K562 (cell line): ENCODE data around the gene HSPA4L. TPM values are rescaled to one million over a fixed set of nuclear protein-coding genes. Genes with fewer than 3 reads are reported as not detected.

Source experiments
- ATAC-seq: fragments of 200-7000 bp; cut with Tn5 transposase; 3 replicates; pipeline ENCODE4 v1.9.1; 2020; ENCODE audit warnings: moderate library complexity
- BruUV-seq: library from RNA; stranded (reverse); fragments of 400-500 nt; replicated peaks from 2 replicates; lab custom pipeline; 2021; lab: Mats Ljungman, UMichigan
- CTCF ChIA-PET: fragments of 300-600 bp; formaldehyde crosslinking; extraction: SDS; loops from one replicate; lab custom pipeline; 2021; ENCODE audit warnings: low intra/inter-chr PET ratio; lab: Yijun Ruan, JAX
- POLR2A ChIA-PET: fragments of 300-600, 350-650 bp; sonication (Branson Sonifier 250); formaldehyde crosslinking; extraction: SDS; loops from one replicate; lab custom pipeline; 2021; ENCODE audit warnings: antibody characterized with exemption, inconsistent platforms; lab: Yijun Ruan, JAX
- DNase-seq, 4 experiments: peaks; one replicate each; pipeline versions ENCODE4 v3.0.0 to v3.0.0-alpha.2; 2011 to 2018; ENCODE audit warnings: low spot score in 3 of 4, mixed read lengths in 3 of 4; ENCODE audit errors: extremely low read depth in 1 of 4
- FAIRE-seq: peaks from 2 replicates; lab custom pipeline; 2011; peaks lifted over from hg19 to GRCh38; lab: Jason Lieb, UNC
- H2AFZ ChIP-seq: 2 replicates; pipeline ENCODE4 v1.6.0; 2011; ENCODE audit warnings: low read depth, low read length, control low read depth, inconsistent platforms
- H3K27ac ChIP-seq: fragments of 200-600 bp; 3 replicates; pipeline ENCODE4 v1.8.0; 2011; ENCODE audit warnings: low read depth, mild to moderate bottlenecking, control low read depth, inconsistent platforms, low read length, moderate library complexity, mixed read lengths; ENCODE audit errors: extremely low read depth
- H3K27me3 ChIP-seq, 2 experiments: fragments of 300-600 bp in 1 of 2; 2 replicates in 1 of 2; 3 replicates in 1 of 2; pipeline versions ENCODE4 v1.6.0 to v1.8.0; 2011; ENCODE audit warnings: inconsistent platforms in 2 of 2, low read length in 2 of 2, mild to moderate bottlenecking in 1 of 2, mixed read lengths in 1 of 2, moderate library complexity in 1 of 2; ENCODE audit not compliant: control insufficient read depth in 2 of 2, insufficient read depth in 2 of 2
- H3K36me3 ChIP-seq: fragments of 300-600 bp; 3 replicates; pipeline ENCODE4 v1.8.0; 2011; ENCODE audit warnings: mild to moderate bottlenecking, low read length, inconsistent platforms; ENCODE audit not compliant: control insufficient read depth, insufficient read depth
- H3K4me1 ChIP-seq, 2 experiments: fragments of 200-600 bp in 1 of 2; replicated peaks in 1 of 2; 2 replicates in 1 of 2; 3 replicates in 1 of 2; pipeline versions ENCODE4 v1.5.1 to v1.8.0; 2011; ENCODE audit warnings: inconsistent platforms in 2 of 2, low read length in 2 of 2, mild to moderate bottlenecking in 1 of 2, mixed read lengths in 1 of 2, moderate library complexity in 1 of 2; ENCODE audit not compliant: control insufficient read depth in 2 of 2, insufficient read depth in 2 of 2
- H3K4me2 ChIP-seq: 2 replicates; pipeline ENCODE4 v1.6.1; 2011; ENCODE audit warnings: low read length, control low read depth, inconsistent platforms, mixed read lengths; ENCODE audit not compliant: insufficient read depth
- H3K4me3 ChIP-seq: fragments of 200-600 bp; sonication (generic), shearing (Covaris generic); 2 replicates; pipeline ENCODE4 v1.5.1; 2016; ENCODE audit warnings: control low read depth, inconsistent platforms
- H3K79me2 ChIP-seq: fragments of 200-600 bp; 3 replicates; pipeline ENCODE4 v1.8.0; 2011; ENCODE audit warnings: low read length, inconsistent platforms; ENCODE audit not compliant: control insufficient read depth, insufficient read depth
- H3K9ac ChIP-seq, 2 experiments: 2 replicates each; pipeline versions ENCODE4 v1.6.0 to v1.6.1; 2011; ENCODE audit warnings: low read depth in 2 of 2, low read length in 2 of 2, control low read depth in 1 of 2, inconsistent platforms in 1 of 2, mild to moderate bottlenecking in 1 of 2, mixed read lengths in 1 of 2; ENCODE audit not compliant: insufficient read depth in 1 of 2
- H3K9me1 ChIP-seq: one replicate; pipeline ENCODE4 v1.6.0; 2011; ENCODE audit warnings: inconsistent platforms, mild to moderate bottlenecking, low read length, moderate library complexity; ENCODE audit not compliant: control insufficient read depth, insufficient read depth
- H3K9me3 ChIP-seq: replicated peaks from 2 replicates; pipeline ENCODE4 v1.5.1; 2011; ENCODE audit warnings: low read depth, low read length, inconsistent platforms; ENCODE audit not compliant: control insufficient read depth, insufficient read depth
- H4K20me1 ChIP-seq: replicated peaks from 2 replicates; pipeline ENCODE4 v1.6.1; 2011; ENCODE audit warnings: low read length, inconsistent platforms, mixed read lengths; ENCODE audit not compliant: control insufficient read depth, insufficient read depth
- POLR2B ChIP-seq: fragments of 450-650 bp; IDR thresholded peaks from 2 replicates; pipeline ENCODE4 v1.6.1; 2018; ENCODE audit warnings: low read depth; ENCODE audit not compliant: partially characterized antibody
- STAT5A ChIP-seq: IDR thresholded peaks from 2 replicates; pipeline ENCODE4 v1.6.1; 2012; ENCODE audit warnings: low read length, inconsistent platforms, borderline replicate concordance
- TEAD4 ChIP-seq, 2 experiments: sonication (generic) in 1 of 2; formaldehyde crosslinking in 1 of 2; IDR thresholded peaks; 2 replicates each; pipeline versions ENCODE4 v1.6.1 to v1.8.0; 2012 to 2022; ENCODE audit warnings: borderline replicate concordance in 1 of 2, inconsistent platforms in 1 of 2, low read length in 1 of 2, mild to moderate bottlenecking in 1 of 2, missing genetic modification reagents in 1 of 2
- ZC3H11A ChIP-seq: IDR thresholded peaks from 2 replicates; pipeline ENCODE4 v1.6.1; 2012; ENCODE audit warnings: low read depth, low read length, improper control_type of control experiment
- WGBS: fragments of 100-300 bp; shearing (Covaris generic); methylation state at CpG from one replicate; pipeline ENCODE4 v1.1.6; 2016; ENCODE audit warnings: low coverage, mixed read lengths; ENCODE audit not compliant: insufficient coverage; ENCODE audit errors: missing lambda C conversion rate; 5-methylcytosine and 5-hydroxymethylcytosine counted together
- in situ Hi-C: fragments of 300-500 bp; cut with MboI; formaldehyde crosslinking; loops from 4 replicates; pipeline ENCODE4 v1.15.0; 2018; ENCODE audit warnings: inconsistent platforms, mixed read lengths
- intact Hi-C: fragments of 100-400 bp; cut with micrococcal nuclease; formaldehyde crosslinking; loops from 2 replicates; pipeline ENCODE4 v1.14.2; 2022
- polyA plus RNA-seq, 8 experiments: library from polyadenylated mRNA; depleted of rRNA in 4 of 8; stranded (reverse) in 5 of 8; unstranded in 3 of 8; fragments of >200 nt; fragmentation: Nextera tagmentation in 2 of 8; fragmentation: Illumina TruSeq in 1 of 8; extraction: Ambion mirVana in 2 of 8; extraction: Trizol in 1 of 8; gene quantifications; 2 replicates each; pipeline versions ENCODE4 v1.2.1 to v1.2.3, GENCODE V29; 2011 to 2014; ENCODE audit warnings: inconsistent platforms in 1 of 8, missing spikeins in 1 of 8
- total RNA-seq, 7 experiments: library from RNA; depleted of rRNA in 6 of 7; stranded (reverse); fragments of >200 nt in 6 of 7; fragmentation: Illumina TruSeq in 2 of 7; extraction: Trizol in 2 of 7; gene quantifications; 2 replicates each; pipeline versions ENCODE4 v1.2.1 to v1.2.3, GENCODE V29; 2011 to 2021; ENCODE audit warnings: low replicate concordance in 1 of 7
- TF ChIP-seq, protein P1 (sequence below), 2 experiments: fragments of 450-650 bp; IDR thresholded peaks; 2 replicates each; pipeline ENCODE4 v1.6.1; 2018; ENCODE audit warnings: mild to moderate bottlenecking in 2 of 2, low read depth in 1 of 2; ENCODE audit not compliant: partially characterized antibody in 2 of 2
- TF ChIP-seq, protein P2 (sequence below): fragments of 450-650 bp; IDR thresholded peaks from 2 replicates; pipeline ENCODE4 v1.7.0; 2016; ENCODE audit warnings: borderline replicate concordance

The HSPA4L gene
- total and polyA plus RNA-seq, 9 of the 15 experiments (the other 6 are each of a cell fraction or from before 2014, with no cell fraction given) = 12.3 to 37.0 (median 21.7) TPM

GRCh38 chr4:127843704-127844600, 61.8 kb downstream of the HSPA4L start:
- H3K27ac ChIP-seq = no peak overlapping the region
- ATAC-seq = peak; percentile 57
- BruUV-seq = no TSS peak

DNA sequence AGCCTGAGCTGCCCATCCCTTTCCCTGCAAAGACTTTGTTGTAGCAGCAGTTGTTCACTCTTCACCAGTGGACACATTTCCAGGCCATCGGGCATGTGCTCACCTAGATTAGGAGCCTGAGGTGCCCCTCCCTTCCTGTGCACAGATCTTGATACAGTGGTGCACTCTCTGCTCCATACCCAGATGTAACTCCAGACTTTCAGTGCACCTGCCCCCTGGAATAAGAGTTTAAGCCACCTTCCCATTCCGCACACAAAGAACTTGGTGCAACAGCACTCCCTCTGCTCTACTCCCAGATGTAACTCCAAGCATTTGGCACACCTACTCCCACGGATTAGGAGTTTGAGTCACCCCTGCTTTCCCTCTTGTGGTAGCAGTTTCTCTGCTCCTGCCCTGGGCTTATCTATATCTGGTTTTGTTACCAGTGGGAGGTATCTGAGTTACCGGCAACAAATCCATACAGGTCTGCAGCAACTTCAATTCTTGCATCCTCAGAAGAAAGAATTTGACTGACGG, 62.5 kb downstream of the HSPA4L start:
- in situ Hi-C loops (no loop called here), intact Hi-C loops (no loop called here)
- Histone ChIP-seq H3K27ac (no peak overlapping the region), H3K9me1 (no peaks in the 10 kb centered on the region), H2AFZ (no peak overlapping the region), H3K79me2 (no peaks in the 10 kb centered on the region), H3K4me2 (peak overlapping the region; percentile 41), H3K27me3 (no peaks in the 10 kb centered on the region), H3K4me3 (no peak overlapping the region), H3K9ac (no peak overlapping the region), H3K9me3 (peaks cover 11% of the 10 kb centered on the region; the same call in 1 of the 2 replicates), H3K36me3 (no peaks in the 10 kb centered on the region; the same call in 2 of the 3 replicates), H4K20me1 (no peaks in the 10 kb centered on the region), H3K4me1 (peaks cover 15 to 24% of the 10 kb centered on the region in 2 experiments; a peak in 4 of 5 replicates)
- DNase-seq (peak; percentile 18 to 64 (median 38)), ATAC-seq (peak; percentile 84), FAIRE-seq (peak; percentile 76)
- CTCF ChIA-PET = no interaction called here
- 29% methylated on average over 5 of the region's 5 CpGs for WGBS
- BruUV-seq = no TSS peak
- POLR2A ChIA-PET = no interaction called here
- TF ChIP-seq, protein P1, sequence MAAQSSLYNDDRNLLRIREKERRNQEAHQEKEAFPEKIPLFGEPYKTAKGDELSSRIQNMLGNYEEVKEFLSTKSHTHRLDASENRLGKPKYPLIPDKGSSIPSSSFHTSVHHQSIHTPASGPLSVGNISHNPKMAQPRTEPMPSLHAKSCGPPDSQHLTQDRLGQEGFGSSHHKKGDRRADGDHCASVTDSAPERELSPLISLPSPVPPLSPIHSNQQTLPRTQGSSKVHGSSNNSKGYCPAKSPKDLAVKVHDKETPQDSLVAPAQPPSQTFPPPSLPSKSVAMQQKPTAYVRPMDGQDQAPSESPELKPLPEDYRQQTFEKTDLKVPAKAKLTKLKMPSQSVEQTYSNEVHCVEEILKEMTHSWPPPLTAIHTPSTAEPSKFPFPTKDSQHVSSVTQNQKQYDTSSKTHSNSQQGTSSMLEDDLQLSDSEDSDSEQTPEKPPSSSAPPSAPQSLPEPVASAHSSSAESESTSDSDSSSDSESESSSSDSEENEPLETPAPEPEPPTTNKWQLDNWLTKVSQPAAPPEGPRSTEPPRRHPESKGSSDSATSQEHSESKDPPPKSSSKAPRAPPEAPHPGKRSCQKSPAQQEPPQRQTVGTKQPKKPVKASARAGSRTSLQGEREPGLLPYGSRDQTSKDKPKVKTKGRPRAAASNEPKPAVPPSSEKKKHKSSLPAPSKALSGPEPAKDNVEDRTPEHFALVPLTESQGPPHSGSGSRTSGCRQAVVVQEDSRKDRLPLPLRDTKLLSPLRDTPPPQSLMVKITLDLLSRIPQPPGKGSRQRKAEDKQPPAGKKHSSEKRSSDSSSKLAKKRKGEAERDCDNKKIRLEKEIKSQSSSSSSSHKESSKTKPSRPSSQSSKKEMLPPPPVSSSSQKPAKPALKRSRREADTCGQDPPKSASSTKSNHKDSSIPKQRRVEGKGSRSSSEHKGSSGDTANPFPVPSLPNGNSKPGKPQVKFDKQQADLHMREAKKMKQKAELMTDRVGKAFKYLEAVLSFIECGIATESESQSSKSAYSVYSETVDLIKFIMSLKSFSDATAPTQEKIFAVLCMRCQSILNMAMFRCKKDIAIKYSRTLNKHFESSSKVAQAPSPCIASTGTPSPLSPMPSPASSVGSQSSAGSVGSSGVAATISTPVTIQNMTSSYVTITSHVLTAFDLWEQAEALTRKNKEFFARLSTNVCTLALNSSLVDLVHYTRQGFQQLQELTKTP (IDR thresholded peaks at IDR 0.05; ENCODE audit: low read depth in 1 of 2, partially characterized antibody in 2 of 2) = no peak
- TF ChIP-seq ZC3H11A (no peak), TEAD4 (IDR thresholded peaks at IDR 0.05; ENCODE audit: low read length) (peak; percentile 47; the same call in 1 of the 2 replicates), TEAD4 (CRISPR knock-in tag; IDR thresholded peaks at IDR 0.05; ENCODE audit: borderline replicate concordance) (no peak)
- TF ChIP-seq, protein P2, sequence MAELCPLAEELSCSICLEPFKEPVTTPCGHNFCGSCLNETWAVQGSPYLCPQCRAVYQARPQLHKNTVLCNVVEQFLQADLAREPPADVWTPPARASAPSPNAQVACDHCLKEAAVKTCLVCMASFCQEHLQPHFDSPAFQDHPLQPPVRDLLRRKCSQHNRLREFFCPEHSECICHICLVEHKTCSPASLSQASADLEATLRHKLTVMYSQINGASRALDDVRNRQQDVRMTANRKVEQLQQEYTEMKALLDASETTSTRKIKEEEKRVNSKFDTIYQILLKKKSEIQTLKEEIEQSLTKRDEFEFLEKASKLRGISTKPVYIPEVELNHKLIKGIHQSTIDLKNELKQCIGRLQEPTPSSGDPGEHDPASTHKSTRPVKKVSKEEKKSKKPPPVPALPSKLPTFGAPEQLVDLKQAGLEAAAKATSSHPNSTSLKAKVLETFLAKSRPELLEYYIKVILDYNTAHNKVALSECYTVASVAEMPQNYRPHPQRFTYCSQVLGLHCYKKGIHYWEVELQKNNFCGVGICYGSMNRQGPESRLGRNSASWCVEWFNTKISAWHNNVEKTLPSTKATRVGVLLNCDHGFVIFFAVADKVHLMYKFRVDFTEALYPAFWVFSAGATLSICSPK = no peak

More at GRCh38 chr4:127843704-127844600, 61.8 kb downstream of the HSPA4L start:
- H4K20me1 ChIP-seq = no peaks in the 10 kb centered on the region
- peak in 2 of 4 experiments; percentile 7 to 13 for DNase-seq
- in situ Hi-C loops = no loop called here
- no peak for TF ChIP-seq POLR2B
- 0 out of 2 replicates have a peak, but pooled peaks have one; percentile 17 for TF ChIP-seq STAT5A
- TF ChIP-seq, all 486 proteins: peak for 1
- H3K4me1 ChIP-seq = peaks cover 15 to 24% of the 10 kb centered on the region in 2 experiments; a peak in 4 of 5 replicates
- no peaks in the 10 kb centered on the region for H3K9me1 ChIP-seq
- ChIA-PET CTCF (no interaction called here), POLR2A (no interaction called here)
- peak overlapping the region; percentile 41 for H3K4me2 ChIP-seq
- 65% methylated on average over 12 of the region's 12 CpGs for WGBS
- no peaks in the 10 kb centered on the region for H3K27me3 ChIP-seq
- H2AFZ ChIP-seq = no peak overlapping the region
- peak overlapping the region in 1 of 2 experiments; percentile 20; a peak in 1 of 4 replicates for H3K9ac ChIP-seq
- H3K36me3 ChIP-seq = no peaks in the 10 kb centered on the region; the same call in 2 of the 3 replicates
- peaks cover 11% of the 10 kb centered on the region; the same call in 1 of the 2 replicates for H3K9me3 ChIP-seq
- peak; percentile 15 for FAIRE-seq
- intact Hi-C loops = no loop called here
- H3K4me3 ChIP-seq = no peak overlapping the region
- no peaks in the 10 kb centered on the region for H3K79me2 ChIP-seq
